Common myeloid progenitor, CD34-positive (primary cell): ENCODE results near the gene TAS1R2.

Source experiments
- CTCF ChIA-PET: fragments of 350-600 bp; sonication (Branson Sonifier 250); formaldehyde crosslinking; loops from one replicate; lab custom pipeline; 2021; ENCODE audit warnings: antibody characterized with exemption; lab: Charles Lee
- POLR2A ChIA-PET: fragments of 350-600 bp; sonication (Branson Sonifier 250); formaldehyde crosslinking; loops from one replicate; lab custom pipeline; 2021; ENCODE audit warnings: antibody characterized with exemption; lab: Charles Lee
- DNase-seq, 3 donors: peaks; one replicate each; pipeline versions ENCODE4 v3.0.0 to v3.0.0-alpha.2; 2013
- H3K27ac ChIP-seq, 2 experiments: 1 replicate in 1 of 2; 2 replicates in 1 of 2; pipeline ENCODE4 v1.7.0; 2013; ENCODE audit warnings: inconsistent platforms in 2 of 2, low read length in 2 of 2, mild to moderate bottlenecking in 2 of 2, low read depth in 1 of 2, moderate library complexity in 1 of 2; ENCODE audit not compliant: severe bottlenecking in 2 of 2, insufficient read depth in 1 of 2, poor library complexity in 1 of 2
- H3K27me3 ChIP-seq, 5 experiments: replicated peaks in 2 of 5; 1 replicate in 3 of 5; 2 replicates in 2 of 5; pipeline versions ENCODE4 v1.6.1 to v1.7.0; 2013; ENCODE audit warnings: low read length in 4 of 5, mild to moderate bottlenecking in 2 of 5, moderate library complexity in 2 of 5, inconsistent platforms in 1 of 5; ENCODE audit not compliant: insufficient read depth in 5 of 5, control insufficient read depth in 4 of 5
- H3K36me3 ChIP-seq, 4 experiments: 1 replicate in 2 of 4; 2 replicates in 2 of 4; pipeline versions ENCODE4 v1.6.1 to v1.7.0; 2013; ENCODE audit warnings: low read length in 3 of 4, control low read depth in 1 of 4, mild to moderate bottlenecking in 1 of 4; ENCODE audit not compliant: control insufficient read depth in 4 of 4, insufficient read depth in 4 of 4
- H3K4me1 ChIP-seq, 4 experiments: 1 replicate in 3 of 4; 2 replicates in 1 of 4; pipeline versions ENCODE4 v1.6.1 to v1.7.1; 2013; ENCODE audit warnings: low read length in 3 of 4, mild to moderate bottlenecking in 3 of 4, control low read depth in 1 of 4, inconsistent platforms in 1 of 4, moderate library complexity in 1 of 4; ENCODE audit not compliant: control insufficient read depth in 4 of 4, insufficient read depth in 4 of 4; ENCODE audit errors: control extremely low read depth in 1 of 4
- H3K4me3 ChIP-seq, 7 experiments: 1 replicate in 4 of 7; 2 replicates in 3 of 7; pipeline versions ENCODE4 v1.5.1 to v1.7.0; 2013; ENCODE audit warnings: mild to moderate bottlenecking in 7 of 7, low read length in 6 of 7, moderate library complexity in 6 of 7, inconsistent platforms in 2 of 7, low read depth in 2 of 7, control low read depth in 1 of 7; ENCODE audit not compliant: insufficient read depth in 4 of 7, control insufficient read depth in 1 of 7; ENCODE audit errors: extremely low read depth in 1 of 7
- H3K9me3 ChIP-seq, 5 experiments: 1 replicate in 4 of 5; 2 replicates in 1 of 5; pipeline versions ENCODE4 v1.6.1 to v1.7.1; 2013; ENCODE audit warnings: low read length in 4 of 5, mild to moderate bottlenecking in 2 of 5, inconsistent platforms in 1 of 5, low read depth in 1 of 5, moderate library complexity in 1 of 5; ENCODE audit not compliant: control insufficient read depth in 4 of 5, insufficient read depth in 2 of 5; ENCODE audit errors: control extremely low read depth in 1 of 5
- WGBS: methylation state at CpG from one replicate; pipeline ENCODE4 v1.1.5; 2013; ENCODE audit not compliant: insufficient coverage; 5-methylcytosine and 5-hydroxymethylcytosine counted together

The TAS1R2 gene

DNA sequence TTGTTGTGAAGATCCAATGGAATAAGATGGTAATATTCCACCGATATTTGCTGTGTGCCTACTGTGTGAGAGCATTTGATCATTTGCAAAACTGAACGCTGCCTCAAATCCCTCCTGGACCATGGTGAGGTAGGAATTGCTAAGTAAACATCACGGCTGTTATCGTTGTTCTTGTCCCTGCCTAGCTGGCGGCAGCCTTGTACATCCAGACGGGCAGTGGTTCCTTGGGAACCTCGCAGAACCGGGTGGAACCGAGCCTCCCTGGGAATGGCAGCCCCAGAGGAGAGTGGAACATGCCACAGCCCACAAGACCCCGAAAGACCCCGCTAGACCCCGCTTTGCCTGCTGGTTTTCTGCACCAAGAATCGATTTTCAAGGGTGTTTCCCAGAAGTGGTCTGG, 60.9 kb downstream of the TAS1R2 start:
- Histone ChIP-seq H3K4me1 (no peaks in the 10 kb centered on the region), H3K9me3 (peaks cover 0 to 1% (median 0%) of the 10 kb centered on the region in 5 experiments), H3K36me3 (no peaks in the 10 kb centered on the region), H3K4me3 (no peak overlapping the region), H3K27ac (no peak overlapping the region), H3K27me3 (peaks cover 0 to 38% (median 5%) of the 10 kb centered on the region in 5 experiments)
- DNase-seq: no peak
- 96% methylated on average over 12 of the region's 13 CpGs for WGBS
- ChIA-PET POLR2A (no interaction called here), CTCF (no interaction called here)

GRCh38 chr1:18796950-18797349, 62.5 kb downstream of the TAS1R2 start:
- ChIA-PET CTCF (no interaction called here), POLR2A (no interaction called here)

DNA sequence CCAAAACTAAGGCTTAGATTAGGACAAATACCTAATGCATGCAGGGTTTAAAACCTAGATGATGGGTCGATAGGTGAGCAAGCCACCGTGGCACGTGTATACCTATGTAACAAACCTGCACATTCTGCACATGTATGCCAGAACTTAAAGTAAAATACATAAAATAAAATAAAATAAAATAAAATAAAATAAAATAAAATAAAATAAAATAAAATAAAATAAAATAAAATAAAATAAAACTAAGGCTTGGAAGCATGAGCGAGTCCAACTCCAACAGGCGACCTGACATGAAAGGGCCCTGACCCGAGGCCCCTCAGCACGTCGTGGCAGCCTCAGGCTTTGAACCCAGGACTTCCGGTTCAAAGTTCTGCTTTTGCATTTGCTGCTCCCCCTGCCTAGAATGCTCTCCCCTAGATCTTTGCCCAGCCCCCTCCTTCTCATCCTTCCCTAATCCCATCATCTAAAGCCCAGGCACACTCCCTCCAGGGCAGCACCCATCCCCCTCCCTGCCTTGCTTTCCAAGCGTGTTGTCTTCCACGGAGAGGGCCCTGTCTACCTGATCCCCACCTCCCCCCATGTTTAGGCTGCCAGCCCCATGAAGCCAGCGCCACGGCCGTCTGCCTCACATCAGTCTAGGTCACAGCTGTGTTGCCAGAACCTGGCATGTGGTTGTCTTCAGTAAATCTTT, 64.3 kb downstream of the TAS1R2 start:
- WGBS: 65% methylated on average over 11 of the region's 14 CpGs
- H3K4me3 ChIP-seq: no peak overlapping the region
- H3K36me3 ChIP-seq: no peaks in the 10 kb centered on the region
- POLR2A ChIA-PET: no interaction called here
- H3K4me1 ChIP-seq: no peaks in the 10 kb centered on the region
- peaks cover 0 to 9% (median 4%) of the 10 kb centered on the region in 5 experiments for H3K9me3 ChIP-seq
- CTCF ChIA-PET: interaction anchor here (1.2 kb wide), 1 partner anchor 20 kb away, joined by 3 read pairs; no protein-coding TSS in a partner anchor
- H3K27me3 ChIP-seq: peaks cover 0 to 66% (median 5%) of the 10 kb centered on the region in 5 experiments
- H3K27ac ChIP-seq: no peak overlapping the region
- no peak for DNase-seq

More at GRCh38 chr1:18796950-18797349, 62.5 kb downstream of the TAS1R2 start:
- peaks cover 0 to 11% (median 4%) of the 10 kb centered on the region in 5 experiments for H3K9me3 ChIP-seq
- no peak for DNase-seq
- WGBS: 91% methylated on average over 1 of the region's 3 CpGs
- H3K27ac ChIP-seq: no peak overlapping the region
- peaks cover 0 to 49% (median 2%) of the 10 kb centered on the region in 5 experiments for H3K27me3 ChIP-seq
- no peak overlapping the region for H3K4me3 ChIP-seq
- no peaks in the 10 kb centered on the region for H3K4me1 ChIP-seq
- H3K36me3 ChIP-seq: no peaks in the 10 kb centered on the region

DNA sequence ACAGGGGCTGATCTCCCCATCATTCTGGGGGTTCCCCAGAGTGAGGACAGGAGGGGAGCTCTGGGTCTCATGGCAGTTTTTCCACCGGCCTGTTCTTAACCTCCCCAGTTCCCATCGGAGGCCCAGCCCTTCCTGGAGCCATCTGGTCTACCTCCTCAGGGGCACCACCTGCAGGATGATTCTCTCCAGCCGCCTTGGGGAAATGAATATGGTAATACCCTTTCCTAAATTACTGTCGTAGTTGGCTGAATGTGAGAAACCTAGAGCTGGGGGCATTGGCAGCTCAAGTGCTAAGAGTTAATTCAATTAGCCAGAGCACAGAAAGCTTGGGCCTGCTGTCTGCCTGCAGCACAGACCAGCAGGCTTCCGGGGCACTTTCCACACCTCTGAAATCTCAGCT, 64.9 kb downstream of the TAS1R2 start:
- WGBS: 23% methylated on average over 3 of the region's 5 CpGs
- Histone ChIP-seq H3K9me3 (peaks cover 0 to 9% (median 4%) of the 10 kb centered on the region in 5 experiments), H3K27ac (no peak overlapping the region), H3K4me1 (no peaks in the 10 kb centered on the region), H3K36me3 (no peaks in the 10 kb centered on the region), H3K27me3 (peaks cover 0 to 72% (median 5%) of the 10 kb centered on the region in 5 experiments), H3K4me3 (no peak overlapping the region)
- peak in 1 of 3 donors; percentile 3 for DNase-seq
- ChIA-PET CTCF (no interaction called here), POLR2A (no interaction called here)

DNA sequence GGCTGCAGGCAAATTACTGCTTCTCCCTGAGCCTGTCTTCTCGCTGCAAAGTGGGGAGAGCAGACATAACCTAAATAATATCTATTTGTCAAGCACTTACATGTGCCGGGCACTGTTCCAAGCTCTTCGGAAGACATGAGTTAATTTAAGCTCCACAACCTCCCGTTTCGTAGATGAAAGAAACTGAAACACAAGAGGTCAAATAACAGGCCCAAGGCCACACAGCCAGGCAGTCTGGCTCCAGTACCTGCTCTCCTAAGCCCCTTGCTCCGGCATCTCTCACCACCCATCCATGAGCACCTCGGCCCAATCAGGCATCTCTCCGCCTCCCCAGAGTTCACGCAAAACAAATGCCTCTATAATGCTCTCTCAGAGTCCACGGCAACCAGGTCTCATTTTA, 65.4 kb downstream of the TAS1R2 start:
- WGBS: 79% methylated on average over 5 of the region's 10 CpGs
- CTCF ChIA-PET: no interaction called here
- peaks cover 0 to 74% (median 8%) of the 10 kb centered on the region in 5 experiments for H3K27me3 ChIP-seq
- no peak overlapping the region for H3K4me3 ChIP-seq
- no peak for DNase-seq
- POLR2A ChIA-PET: no interaction called here
- H3K9me3 ChIP-seq: peaks cover 0 to 9% (median 4%) of the 10 kb centered on the region in 5 experiments
- H3K4me1 ChIP-seq: no peaks in the 10 kb centered on the region
- H3K27ac ChIP-seq: no peak overlapping the region
- H3K36me3 ChIP-seq: no peaks in the 10 kb centered on the region

DNA sequence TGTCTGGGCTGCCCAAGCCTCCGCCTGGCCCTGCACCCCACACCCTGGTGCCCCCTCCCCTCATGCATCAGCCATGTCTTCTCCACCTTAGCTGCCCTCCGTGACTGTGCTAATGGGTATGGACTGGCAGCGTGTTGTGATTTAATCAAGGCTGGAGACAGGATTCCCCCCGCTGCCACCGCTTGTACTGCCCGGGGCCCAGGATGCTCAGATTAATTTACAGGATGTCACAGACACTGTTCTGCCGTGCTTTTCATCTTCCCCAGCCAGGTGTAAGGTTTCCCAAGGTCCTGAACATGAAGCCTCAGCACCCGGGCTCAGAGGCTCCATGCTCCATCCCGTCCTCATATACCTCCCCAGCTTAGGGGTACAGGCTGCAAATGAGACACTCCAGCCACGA, 66.3 kb downstream of the TAS1R2 start:
- no peaks in the 10 kb centered on the region for H3K4me1 ChIP-seq
- WGBS: 86% methylated on average over 6 of the region's 10 CpGs
- peaks cover 0 to 74% (median 8%) of the 10 kb centered on the region in 5 experiments for H3K27me3 ChIP-seq
- no peak overlapping the region for H3K4me3 ChIP-seq
- no peak overlapping the region for H3K27ac ChIP-seq
- no peaks in the 10 kb centered on the region for H3K36me3 ChIP-seq
- POLR2A ChIA-PET: no interaction called here
- H3K9me3 ChIP-seq: peaks cover 0 to 9% (median 4%) of the 10 kb centered on the region in 5 experiments
- CTCF ChIA-PET: no interaction called here
- no peak for DNase-seq

DNA sequence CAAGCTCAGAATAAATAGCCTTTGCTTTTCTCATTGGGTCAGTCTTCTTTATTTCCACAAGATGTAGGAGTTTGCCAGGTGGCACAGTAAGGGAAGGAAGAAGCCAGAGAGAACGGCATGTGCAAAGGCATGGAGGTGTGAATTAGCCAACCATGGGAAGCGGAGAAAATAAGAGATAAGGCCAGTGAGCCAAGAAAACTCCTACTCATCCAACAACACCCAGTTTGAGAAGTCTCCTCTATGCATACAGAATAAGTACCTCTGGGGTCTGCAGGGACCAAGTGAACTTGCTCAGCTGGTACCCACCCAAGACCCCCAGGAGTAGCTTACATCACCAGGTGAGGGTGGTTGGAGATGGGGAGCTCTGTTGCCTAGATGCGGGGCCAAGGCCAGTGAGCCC, 66.7 kb downstream of the TAS1R2 start:
- no CpG with 5 or more reads among the region's 3 CpGs for WGBS
- POLR2A ChIA-PET: no interaction called here
- Histone ChIP-seq H3K27me3 (peaks cover 0 to 77% (median 8%) of the 10 kb centered on the region in 5 experiments), H3K4me1 (no peaks in the 10 kb centered on the region), H3K9me3 (peaks cover 0 to 9% (median 4%) of the 10 kb centered on the region in 5 experiments), H3K4me3 (no peak overlapping the region), H3K36me3 (no peaks in the 10 kb centered on the region), H3K27ac (no peak overlapping the region)
- CTCF ChIA-PET: no interaction called here
- DNase-seq: no peak
